GM18873 (cell line): ENCODE results near the gene FAM53A.

Experiments
- ATAC-seq: cut with Tn5 transposase; IDR thresholded peaks from one replicate; pipeline ENCODE4 v1.9.1; 2021; ENCODE audit warnings: mild to moderate bottlenecking, moderate library complexity, moderate number of reproducible peaks; ENCODE audit not compliant: unreplicated experiment, low FRiP score

Gene FAM53A

DNA sequence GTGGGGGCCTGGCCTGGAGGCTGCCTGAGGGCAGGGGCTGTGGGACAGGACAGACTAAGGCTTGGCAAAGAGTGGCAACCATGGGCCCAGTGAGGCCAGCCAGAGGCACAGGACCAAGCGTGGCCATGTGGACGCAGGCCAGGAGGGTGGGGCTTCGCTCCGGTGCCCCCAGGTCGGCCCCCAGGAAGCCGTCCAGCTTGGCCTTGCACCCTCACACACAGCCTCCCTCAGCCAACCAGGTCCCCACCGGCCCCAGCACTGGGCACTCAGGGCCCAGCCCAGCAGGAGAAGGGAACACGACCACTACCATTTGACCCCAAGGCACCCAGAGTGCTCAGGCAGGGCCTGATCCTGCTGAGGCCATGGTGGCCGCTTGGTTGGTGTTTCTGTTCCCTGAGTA, 57.2 kb downstream of the FAM53A start:
- ATAC-seq: no peak

DNA sequence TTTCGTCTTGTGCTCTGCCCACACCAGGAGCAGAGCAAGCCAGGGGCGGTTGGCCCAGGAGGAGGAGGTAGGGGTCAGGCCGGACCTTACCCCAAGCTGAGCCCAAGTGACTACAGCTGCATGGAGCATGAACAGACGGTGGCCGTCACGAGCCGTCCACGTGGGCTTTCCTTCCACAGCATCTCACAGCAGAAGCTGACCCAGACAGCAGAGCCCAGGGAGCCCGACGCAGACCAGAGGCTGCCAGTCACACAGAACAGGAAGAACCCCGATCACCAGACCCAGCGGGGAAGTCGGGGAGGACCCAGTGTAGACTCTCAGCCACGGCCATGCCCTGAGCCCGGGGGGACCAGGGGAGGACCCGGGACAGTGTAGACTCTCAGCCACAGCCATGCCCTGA, 58.0 kb downstream of the FAM53A start:
- no peak for ATAC-seq

DNA sequence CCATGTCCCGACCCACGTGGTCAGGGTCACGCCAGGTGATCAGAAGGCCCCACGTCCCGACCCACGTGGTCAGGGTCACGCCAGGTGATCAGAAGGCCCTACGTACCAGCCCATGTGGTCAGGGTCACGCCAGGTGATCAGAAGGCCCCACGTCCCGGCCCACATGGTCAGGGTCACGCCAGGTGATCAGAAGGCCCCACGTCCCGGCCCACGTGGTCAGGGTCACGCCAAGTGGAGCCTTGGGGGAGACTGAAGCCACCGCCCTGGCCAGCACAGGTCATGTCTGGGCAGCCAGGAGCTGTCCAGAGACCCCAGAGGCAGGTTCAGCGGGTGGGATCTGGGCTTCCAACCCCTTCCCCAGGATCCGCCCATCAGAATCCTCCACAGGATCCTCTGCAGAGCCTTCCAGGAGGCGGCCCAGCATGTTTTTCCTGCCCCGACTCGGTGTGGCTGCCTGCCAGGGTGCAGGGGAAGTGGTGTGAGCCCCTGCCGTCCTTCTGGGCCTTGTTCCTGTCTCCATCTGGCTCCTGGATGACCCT, 58.4 kb downstream of the FAM53A start:
- ATAC-seq: no peak

DNA sequence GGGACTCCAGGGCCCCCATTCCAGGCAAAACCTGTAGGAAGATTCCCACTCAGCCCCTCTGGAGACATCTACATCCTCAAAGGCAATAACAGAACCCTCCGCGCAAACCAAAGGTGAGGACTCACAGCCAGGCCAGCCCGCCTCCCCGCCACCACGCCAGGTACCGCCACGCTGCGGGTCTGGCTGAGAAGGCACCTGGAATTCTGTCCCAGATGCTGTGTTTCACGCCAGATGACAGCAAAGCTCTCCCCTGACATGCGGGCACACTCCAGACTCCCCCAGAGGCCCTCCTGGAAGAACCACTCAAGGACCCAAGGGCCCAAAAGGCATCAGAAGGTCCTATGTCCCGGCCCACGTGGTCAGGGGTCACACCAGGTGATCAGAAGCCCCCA, 59.6 kb downstream of the FAM53A start:
- no peak for ATAC-seq

DNA sequence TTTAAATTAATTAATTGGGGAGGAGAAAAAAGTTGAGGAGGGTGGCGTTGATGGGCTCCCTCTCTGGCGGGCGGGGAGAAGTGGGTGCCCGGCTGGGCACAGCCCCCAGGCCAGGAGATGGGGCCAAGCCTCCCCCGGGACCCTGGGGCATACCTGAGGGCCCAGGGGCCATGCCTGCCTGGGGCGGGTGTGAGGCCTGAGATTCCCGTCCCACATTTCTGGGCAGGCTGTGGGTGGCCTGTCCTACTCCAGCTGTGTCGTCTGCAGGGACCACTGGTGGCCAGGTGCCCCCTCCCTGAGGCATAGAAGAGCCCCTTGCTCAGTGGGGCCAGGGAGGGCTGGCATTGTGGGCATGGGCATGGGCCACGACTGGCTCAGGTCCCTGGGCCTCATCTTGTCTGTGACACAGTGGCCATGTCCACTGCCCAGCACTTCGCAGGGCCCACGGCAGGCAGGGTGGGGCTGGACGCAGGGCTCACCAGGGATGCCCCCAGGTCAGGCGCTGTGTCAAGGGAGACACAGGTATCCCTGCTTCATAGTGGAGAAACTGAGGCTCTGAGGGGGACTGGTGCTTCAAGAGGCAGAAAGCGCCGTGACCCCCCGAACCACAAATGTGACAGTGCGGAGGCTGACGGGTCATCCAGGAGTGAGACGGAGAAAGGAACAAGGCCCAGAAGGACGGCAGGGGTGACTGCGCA, 60.1 kb downstream of the FAM53A start:
- ATAC-seq: no peak

DNA sequence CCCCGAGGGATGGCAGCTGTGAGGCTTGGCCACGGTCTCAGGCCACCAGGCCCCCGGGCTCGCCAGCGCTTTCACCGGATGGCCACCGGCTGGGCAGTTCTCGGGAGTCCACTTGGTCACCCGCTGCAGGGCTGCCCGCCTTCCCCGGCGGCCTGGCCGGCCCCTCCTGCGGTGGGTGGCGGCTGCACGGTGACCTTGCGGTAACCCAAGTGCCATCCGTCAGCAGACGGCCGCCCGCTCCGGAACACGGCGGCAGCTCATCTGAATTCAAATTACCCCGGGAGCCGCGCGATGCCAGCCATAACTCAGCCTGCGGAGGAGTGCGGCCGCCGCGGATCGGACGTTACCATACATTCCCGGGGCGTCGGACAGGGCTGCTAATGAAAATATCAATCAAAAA, 60.7 kb downstream of the FAM53A start:
- no peak for ATAC-seq

DNA sequence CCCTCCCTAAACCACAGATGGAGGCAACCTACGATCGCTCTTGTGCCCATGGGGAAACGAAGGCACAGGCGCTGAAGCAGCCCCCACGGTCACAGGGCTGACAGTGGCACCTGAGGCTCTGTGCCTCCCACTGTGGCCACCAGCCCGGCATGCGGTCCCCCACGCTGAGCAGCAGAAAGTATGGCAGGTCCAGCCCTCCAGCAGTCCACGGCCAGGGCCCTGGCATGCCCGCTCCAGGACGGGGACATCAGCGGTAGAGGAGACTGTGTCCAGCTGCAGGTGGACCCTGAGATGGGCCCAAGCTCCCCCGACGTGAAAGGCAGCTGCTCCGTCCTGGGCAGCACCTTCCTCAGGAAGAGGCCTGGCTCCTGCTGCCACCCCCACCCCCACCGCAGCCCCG, 61.2 kb downstream of the FAM53A start:
- no peak for ATAC-seq

DNA sequence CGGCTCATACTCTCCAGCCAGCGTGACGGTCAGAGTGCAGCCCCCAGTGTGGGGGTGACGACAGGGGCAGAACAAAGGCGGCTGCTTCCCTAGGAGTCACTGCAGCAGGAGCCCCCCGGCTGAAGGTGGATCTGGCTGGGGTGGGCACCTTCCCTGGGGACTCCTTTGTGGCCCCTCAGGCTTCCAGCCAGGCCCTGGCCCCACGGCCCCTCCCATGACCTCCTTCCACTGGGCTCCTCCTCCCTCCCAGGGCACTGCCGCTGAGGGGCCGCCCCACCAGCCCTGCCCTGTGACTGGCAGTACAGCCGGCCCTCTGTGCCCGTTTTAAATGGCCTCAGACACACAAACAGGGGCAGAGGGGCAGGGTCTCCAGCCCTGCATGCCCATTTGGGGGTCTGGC, 61.9 kb downstream of the FAM53A start:
- ATAC-seq: no peak

DNA sequence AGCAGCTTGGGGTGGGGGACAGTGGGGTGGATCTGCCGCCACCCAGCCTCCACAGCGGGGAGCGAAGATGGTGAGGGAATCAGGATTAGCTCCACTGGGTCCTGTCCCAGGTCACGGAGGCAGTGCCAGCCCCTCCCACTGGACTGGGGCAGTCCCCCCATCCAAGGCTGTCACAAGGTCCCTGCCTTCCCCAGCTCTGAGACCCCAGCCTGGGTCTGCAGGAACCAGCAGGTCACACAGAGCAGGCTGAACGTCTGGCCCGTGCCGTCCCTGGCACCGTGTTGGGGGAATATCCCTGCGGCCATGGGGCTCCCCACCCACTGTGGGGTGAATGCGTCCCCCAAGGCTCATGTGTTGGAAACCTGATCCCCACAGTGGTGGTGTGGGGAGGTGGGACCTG, 62.6 kb downstream of the FAM53A start:
- no peak for ATAC-seq

DNA sequence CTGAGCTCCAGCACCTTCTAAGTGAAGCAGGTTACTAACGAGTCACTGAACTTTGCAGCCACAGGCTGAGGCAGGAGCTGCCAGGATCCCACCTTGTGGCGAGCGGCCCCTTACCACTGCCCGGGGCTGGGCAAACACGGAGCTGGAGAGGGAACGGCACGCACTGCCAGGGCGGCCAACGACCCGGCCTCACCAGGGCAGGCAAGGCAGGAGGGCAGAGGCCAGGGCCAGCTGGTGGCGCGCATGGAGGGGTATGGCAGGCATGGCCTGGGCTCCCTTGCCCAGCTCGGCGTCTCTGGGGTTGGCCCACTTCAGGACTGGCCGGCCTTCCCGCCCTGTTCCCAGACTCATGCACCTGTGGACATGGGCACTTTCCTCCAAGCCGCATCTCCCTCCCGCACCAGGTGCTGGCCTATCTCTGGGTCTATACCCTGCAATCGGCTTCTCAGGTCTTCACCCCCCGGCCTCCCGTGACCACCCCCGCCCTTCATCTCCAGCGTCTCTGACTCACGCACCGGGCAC, 64.9 kb downstream of the FAM53A start:
- ATAC-seq: no peak

DNA sequence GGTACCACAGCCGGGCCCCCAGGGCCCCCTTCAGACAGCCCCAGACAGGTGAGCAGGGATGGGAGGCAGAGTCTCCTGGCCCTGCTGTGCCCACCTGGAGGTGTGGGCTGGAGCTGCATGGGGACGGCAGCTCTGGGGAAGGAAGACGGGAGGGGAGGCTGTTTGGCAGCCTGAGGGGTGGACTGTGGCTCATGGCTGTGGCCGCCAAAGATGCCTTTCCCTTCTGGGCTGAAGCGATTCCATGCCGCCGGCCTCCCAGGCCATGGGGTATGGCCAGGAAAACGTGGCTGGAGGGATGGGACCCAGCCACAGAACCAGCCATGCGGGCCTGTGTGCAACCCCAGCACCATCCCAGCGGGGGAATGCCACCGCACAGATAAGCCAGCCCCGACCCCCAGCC, 65.7 kb downstream of the FAM53A start:
- no peak for ATAC-seq

DNA sequence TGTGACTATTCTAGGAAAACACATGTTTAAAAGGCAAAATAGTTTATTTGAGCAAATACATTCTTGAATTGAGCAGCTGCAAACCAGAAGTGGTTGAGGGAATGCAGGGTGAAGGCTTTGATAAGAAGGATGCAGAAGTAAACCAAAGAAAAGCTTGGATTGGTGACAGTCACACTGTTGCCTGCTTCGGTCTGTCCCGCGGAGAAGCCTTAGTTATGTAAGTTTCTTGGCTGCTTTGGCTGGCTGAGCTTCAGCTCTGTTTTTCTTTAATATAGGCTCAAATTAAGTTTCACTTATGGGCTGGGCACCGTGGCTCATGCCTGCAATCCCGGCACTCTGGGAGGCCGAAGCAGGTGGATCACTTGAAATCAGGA, 67.6 kb downstream of the FAM53A start:
- ATAC-seq: no peak

DNA sequence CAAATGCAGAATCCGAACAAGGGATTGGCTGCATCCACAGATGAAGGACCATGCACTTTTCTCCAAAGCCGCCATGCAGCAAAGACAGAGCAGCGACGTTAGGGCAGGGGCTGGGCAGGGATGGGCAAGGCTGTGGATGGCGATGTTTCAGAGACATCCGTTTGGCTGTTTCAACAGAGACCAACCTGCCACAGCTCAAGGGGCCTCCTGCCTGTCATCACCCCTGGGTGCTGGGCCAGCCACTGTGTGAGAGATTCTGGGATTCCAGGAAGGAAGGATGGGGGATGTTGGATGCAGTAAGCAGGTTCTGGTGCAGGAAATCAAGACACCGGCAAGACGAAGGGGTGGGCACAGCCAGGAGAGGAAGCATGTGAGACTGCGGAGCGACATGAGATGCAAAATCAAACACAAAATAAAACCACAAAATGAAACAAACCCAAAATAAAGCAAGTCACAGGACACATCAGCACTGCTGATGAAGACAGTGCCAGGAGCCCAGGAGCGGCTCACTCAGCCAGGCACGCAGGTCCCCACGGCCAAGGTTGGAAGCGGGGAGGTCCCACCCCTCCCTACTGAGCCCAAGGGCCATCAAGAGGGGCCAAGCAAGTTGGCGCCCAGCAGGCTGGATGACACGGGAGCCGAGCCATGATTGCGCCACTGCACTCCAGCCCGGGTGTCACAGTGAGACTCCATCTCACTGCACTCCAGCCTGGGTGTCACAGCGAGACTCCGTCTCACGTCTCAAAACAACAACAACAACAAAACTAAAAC, 68.1 kb downstream of the FAM53A start:
- ATAC-seq: no peak

DNA sequence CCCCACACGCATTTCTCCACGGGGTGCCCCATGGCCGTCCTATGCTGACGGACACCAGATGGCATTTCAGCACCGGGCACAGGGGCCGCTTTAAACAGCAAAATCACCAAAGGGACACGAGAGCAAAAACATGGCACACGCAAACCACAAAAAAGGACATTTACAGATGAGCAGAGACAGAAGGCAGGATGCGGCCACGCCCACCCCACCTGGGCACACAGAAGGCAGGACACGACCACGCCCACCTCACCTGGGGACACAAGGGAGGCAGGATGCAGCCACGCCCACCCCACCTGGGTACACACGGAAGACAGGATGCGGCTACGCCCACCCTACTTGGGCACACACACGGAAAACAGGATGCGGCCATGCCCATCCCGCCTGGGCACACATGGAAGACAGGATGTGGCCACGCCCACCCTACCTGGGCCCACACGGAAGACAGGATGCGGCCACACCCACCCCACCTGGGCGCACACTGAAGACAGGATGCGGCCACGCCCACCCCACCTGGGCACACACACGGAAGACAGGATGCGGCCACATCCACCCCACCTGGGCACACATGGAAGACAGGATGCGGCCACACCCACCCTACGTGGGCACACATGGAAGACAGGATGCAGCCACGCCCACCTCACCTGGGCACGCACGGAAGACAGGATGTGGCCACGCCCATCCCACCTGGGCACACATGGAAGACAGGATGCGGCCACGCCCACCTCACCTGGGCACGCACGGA, 69.1 kb downstream of the FAM53A start:
- ATAC-seq: no peak

DNA sequence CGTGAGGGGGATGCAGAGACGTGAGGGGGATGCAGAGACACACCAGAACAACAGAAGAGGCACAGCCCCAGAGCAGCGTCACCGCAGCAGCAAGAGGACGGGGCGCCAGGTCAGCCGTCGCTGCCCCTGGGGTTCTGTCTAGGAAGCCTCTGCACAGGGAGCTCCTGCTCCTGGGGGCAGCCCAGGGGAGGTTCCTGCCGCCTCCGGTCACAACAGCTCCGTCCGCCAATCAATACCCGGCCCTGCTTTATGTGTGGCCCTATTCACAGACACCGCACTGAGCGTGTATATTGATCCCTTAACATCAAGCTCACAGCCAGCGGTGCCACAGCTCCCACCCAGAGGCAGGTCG, 69.6 kb downstream of the FAM53A start:
- ATAC-seq: no peak

DNA sequence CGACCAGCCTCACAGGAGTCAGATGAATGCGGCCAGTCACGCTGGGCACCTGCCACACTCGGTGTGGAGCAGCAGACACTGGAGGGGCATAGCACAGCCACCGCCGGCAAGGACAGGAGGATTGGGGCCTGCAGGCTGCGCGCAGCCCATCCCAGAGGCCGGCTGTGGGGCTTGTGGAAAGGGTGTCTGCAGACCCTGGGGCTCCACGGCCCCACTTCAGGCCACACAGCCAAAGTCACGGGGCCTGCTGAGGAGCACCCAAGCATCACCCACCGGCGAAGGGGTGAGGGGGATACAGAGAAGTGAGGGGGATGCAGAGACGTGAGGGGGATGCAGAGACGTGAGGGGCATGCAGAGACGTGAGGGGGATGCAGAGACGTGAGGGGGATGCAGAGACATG, 70.1 kb downstream of the FAM53A start:
- no peak for ATAC-seq

DNA sequence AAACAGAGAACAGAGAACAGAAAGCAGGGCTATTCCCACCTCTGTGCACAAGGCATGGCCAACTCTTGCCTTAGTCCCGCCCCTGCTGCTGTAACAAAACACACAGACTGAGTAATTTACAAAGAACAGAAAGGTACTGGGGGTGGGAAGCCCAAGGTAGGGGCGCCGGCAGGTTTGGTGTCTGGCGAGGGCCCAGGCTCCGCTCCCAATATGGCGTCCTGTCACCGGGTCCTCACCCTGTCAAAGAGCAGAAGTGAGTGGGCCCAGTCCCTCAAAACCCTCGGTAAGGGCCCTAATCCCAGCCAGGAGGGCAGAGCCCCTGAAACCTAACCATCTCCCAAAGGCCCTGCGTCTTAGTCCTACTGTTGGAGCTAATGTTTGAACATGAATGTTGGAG, 71.0 kb downstream of the FAM53A start:
- ATAC-seq: no peak

DNA sequence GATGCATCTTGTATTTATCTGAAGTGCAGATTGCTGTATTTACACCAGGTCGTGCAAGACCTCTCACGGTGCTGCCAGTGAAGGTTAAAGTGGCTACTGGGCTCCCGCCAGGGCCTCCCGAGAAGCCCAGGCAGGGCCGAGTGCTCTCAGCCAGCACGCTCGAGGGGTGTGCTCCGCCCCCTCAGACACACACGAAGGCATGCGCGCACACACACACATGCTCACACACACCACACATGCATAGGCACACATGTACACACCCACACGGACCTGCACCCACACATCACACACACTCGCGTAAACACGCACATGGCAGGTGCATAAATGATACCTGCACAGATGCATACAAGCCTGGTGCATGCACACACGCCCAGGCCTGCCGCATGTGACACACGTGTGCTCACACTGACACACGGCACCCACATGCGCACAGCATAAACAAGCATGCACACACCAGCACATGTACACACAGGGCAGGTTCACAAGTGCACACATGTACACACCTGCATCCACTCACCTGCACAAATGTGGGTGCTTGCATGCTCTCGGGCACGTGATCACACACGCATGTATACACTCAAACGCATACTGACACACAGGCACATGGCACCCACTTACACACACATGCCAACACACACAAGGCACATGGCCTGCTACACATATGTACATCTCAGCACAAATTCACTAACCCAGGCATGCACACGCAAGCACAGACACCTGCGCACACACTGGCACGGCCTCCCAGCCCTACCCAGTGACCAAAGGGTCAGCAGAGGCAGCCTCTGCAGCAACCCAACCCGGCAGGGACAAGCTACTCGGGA, 71.6 kb downstream of the FAM53A start:
- ATAC-seq: no peak

DNA sequence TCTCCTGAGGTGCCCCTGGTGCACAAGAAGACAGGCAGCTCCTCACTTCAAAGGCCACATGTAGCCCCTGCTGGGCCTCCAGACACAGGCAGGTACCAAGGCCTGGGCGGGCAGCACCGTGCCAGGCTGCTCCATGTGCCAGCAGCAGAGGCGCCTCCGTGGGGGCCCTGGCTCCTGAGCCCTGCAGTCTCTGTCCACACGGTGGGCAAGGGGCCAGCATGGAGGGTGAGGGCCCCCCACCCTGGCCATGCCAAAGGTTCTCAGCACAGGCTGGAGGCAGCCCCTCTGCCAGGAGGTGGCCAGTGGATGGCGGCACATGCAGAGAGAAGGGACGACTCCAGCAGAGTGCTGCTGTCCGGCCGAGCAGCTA, 72.6 kb downstream of the FAM53A start:
- ATAC-seq: no peak

DNA sequence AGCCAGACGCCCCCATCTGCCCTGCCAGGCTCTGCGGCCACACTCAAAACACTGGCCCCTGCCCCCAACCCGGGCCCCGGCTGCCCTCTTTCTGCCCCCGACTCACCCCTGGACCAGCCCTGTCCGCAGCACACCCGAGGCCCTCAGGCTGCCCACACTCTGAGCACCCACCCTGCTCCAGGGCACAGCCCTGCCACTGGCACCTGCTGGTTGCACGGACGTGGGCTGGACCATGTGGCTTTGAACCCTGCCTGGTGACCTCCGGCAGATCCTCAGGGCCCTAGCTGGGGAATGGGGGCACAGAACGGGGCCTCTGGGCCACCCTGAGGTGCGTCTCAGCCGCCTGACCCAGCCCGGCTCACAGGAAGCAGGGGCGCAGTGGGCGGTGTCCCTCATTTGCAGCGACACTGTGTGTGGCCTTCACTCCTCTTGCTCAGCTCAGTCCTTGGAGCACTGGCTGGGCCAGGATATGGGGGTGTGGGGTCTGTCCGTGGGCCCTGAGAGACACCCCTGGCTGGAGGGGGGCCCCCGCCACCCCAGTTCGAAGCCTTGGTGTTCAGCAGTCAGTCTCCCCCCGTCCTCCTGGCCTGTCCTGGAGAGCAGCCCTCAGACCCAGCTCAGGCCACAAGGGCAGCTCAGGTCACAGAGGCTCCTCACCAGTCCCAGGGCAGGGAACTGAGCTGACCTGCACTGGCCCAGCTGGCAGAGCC, 73.2 kb downstream of the FAM53A start:
- no peak for ATAC-seq
